Colonic mucosa (tissue), 4 donors: ENCODE results near the gene LYST. TPM values are rescaled to one million over a fixed set of nuclear protein-coding genes. Genes with fewer than 3 reads are reported as not detected.

Experiments
- DNase-seq: peaks from one replicate; pipeline ENCODE4 v3.0.0-alpha.2; 2020
- H3K27ac ChIP-seq: fragments of 200-600 bp; one replicate; pipeline ENCODE4 v1.8.0; 2021
- H3K27me3 ChIP-seq: fragments of 200-600 bp; one replicate; pipeline ENCODE4 v1.8.0; 2021
- H3K36me3 ChIP-seq: fragments of 200-600 bp; one replicate; pipeline ENCODE4 v1.8.0; 2021
- H3K4me1 ChIP-seq: fragments of 200-600 bp; one replicate; pipeline ENCODE4 v1.8.0; 2021; ENCODE audit warnings: mild to moderate bottlenecking
- H3K4me3 ChIP-seq: fragments of 200-600 bp; one replicate; pipeline ENCODE4 v1.8.0; 2021
- H3K9ac ChIP-seq, 2 donors: one replicate each; pipeline ENCODE4 v1.7.0; 2013; ENCODE audit warnings: control low read depth in 2 of 2, low read depth in 2 of 2, low read length in 2 of 2
- H3K9me3 ChIP-seq: fragments of 200-600 bp; one replicate; pipeline ENCODE4 v1.8.0; 2021
- intact Hi-C: fragments of 100-400 bp; cut with DNase I; formaldehyde crosslinking; loops from one replicate; pipeline ENCODE4 v1.14.1; 2022
- total RNA-seq, 2 donors: library from RNA; stranded (reverse); fragmentation: NEBNext Ultra II Directional in 1 of 2; extraction: Animal tissue kit (Norgen Biotek cat#: 25700) in 1 of 2; gene quantifications; one replicate each; pipeline ENCODE4 v1.2.1, GENCODE V29; 2021
- TF ChIP-seq, protein P1 (sequence below): fragments of 200-600 bp; IDR thresholded peaks from one replicate; pipeline ENCODE4 v1.8.0; 2022; ENCODE audit warnings: antibody characterized with exemption, mild to moderate bottlenecking
- donor health status: healthy.
- donor health status: DM: no; HTN: no; CAD: no.
- donor health status: DM: no; HTN: no; CAD: no.

LYST gene
- total RNA-seq, 2 donors from 2014 or later, result 13.7 to 20.0 TPM

DNA sequence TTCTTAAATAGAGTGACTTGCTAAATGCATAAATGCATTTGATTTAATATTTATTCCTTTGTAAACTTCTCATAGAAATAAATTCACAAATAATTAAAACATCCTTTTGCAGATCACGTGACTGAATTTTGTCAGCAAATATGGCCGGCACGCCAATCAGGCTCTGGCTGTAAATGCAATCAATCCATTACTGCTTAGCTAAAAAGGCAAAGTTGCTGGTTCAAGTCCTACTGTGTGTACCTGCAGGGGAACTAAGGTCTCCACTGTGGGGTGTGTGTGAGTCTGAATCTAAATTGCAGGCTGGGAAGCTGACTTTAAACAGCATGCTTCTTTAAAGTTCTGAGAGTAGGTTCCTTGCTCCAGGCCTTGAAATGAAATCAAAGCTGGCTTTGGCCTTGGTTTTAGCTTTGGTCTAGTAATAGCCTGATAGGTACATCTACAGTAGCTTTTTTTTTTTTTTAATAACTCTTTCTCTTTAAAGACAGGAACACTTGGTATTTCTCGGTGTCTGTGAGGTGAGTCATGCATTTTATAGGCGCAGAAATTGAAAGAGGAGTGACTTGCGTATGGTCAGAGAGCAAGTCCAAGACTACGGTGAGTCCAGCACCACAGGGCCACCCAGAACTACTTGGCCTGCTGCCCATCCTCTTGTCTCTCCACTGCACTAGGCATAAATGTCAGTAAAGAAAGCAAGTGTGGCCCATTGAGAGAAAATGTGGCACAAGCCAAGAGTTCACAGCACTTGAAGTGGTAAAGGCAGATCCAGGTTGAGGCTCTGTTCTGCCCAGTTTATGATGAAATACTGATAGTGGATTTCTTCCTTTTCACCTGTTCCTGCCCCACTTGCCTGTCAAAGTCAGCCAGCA is 36.2 kb upstream of the LYST start:
- no peaks in the 10 kb centered on the region for H3K27me3 ChIP-seq
- intact Hi-C loops, result no loop called here
- no peaks in the 10 kb centered on the region for H3K4me1 ChIP-seq
- peak overlapping the region in 1 of 2 donors; percentile 29 for H3K9ac ChIP-seq
- H3K36me3 ChIP-seq, result no peaks in the 10 kb centered on the region
- H3K9me3 ChIP-seq, result no peaks in the 10 kb centered on the region
- H3K4me3 ChIP-seq, result no peak overlapping the region
- peak; percentile 87 for DNase-seq
- peak overlapping the region; percentile 75 for H3K27ac ChIP-seq
- TF ChIP-seq, protein P1, sequence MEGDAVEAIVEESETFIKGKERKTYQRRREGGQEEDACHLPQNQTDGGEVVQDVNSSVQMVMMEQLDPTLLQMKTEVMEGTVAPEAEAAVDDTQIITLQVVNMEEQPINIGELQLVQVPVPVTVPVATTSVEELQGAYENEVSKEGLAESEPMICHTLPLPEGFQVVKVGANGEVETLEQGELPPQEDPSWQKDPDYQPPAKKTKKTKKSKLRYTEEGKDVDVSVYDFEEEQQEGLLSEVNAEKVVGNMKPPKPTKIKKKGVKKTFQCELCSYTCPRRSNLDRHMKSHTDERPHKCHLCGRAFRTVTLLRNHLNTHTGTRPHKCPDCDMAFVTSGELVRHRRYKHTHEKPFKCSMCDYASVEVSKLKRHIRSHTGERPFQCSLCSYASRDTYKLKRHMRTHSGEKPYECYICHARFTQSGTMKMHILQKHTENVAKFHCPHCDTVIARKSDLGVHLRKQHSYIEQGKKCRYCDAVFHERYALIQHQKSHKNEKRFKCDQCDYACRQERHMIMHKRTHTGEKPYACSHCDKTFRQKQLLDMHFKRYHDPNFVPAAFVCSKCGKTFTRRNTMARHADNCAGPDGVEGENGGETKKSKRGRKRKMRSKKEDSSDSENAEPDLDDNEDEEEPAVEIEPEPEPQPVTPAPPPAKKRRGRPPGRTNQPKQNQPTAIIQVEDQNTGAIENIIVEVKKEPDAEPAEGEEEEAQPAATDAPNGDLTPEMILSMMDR, result no peak

DNA sequence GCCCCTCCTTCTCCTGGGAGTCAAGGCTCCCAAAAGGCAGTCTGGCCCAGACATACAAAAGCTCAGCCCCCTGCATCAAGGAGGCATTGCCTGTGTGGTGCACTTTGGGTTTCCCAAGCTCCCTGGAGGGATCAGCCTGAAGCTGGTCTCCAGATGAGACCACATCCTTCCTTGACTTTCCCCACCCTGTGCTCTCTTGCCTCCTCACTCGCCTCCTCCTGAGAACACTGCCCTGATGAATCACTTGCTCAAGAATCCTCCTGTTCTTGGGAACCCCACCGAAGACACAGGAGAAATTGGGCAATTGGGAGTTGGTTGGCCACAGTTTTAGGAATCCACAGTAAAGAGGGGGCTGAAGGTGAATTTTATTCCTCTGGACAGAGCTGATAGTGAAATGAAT is 34.8 kb upstream of the LYST start:
- DNase-seq, result no peak
- no peak overlapping the region for H3K27ac ChIP-seq
- no peaks in the 10 kb centered on the region for H3K4me1 ChIP-seq
- H3K9me3 ChIP-seq, result no peaks in the 10 kb centered on the region
- intact Hi-C loops, result no loop called here
- TF ChIP-seq, protein P1, result no peak
- no peak overlapping the region for H3K4me3 ChIP-seq
- no peaks in the 10 kb centered on the region for H3K27me3 ChIP-seq
- H3K36me3 ChIP-seq, result no peaks in the 10 kb centered on the region
- no peak overlapping the region for H3K9ac ChIP-seq

DNA sequence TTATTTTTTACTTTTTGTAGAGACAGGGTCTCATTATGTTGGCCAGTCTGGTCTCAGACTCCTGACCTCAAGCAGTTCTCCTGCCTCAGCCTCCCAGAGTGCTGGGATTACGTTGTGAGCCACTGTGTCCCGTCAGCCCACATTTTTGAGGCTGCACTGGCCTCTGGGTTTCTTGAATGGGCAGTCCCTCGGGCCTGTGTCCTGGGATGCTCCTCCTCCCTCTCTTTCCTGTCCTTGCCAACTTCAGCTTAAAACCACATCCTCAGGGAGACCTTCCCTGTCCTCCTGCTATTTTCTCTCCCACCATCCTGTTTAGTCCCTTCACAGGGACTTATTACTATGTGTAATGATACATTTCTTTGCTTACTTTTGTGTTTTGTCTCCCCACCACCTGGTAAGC is 31.4 kb upstream of the LYST start:
- intact Hi-C loops, result no loop called here
- Histone ChIP-seq H3K4me3 (no peak overlapping the region), H3K9me3 (no peaks in the 10 kb centered on the region), H3K27ac (no peak overlapping the region), H3K27me3 (no peaks in the 10 kb centered on the region), H3K4me1 (no peaks in the 10 kb centered on the region), H3K36me3 (no peaks in the 10 kb centered on the region), H3K9ac (no peak overlapping the region)
- TF ChIP-seq, protein P1, result no peak
- no peak for DNase-seq

DNA sequence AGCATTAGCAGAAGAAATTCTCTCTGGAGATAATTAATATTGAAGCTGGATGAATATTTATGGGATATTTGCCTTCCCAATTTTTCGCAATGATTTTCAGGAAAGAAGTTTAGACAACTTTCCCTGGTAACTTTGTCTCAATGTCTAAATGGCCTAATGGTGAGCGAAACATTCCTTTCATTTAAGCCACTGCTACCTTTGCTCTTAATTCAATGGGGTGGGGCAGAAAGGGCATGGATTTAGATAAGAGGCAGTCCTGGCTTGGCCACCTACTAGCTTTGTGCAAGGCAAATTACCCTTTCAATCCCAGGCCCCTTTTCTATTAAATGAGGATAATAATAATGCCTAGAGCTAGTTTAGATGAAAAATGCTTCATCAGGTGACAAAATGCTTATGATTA is 27.1 kb upstream of the LYST start:
- DNase-seq, result peak; percentile 43
- no peak overlapping the region for H3K4me3 ChIP-seq
- no peak overlapping the region for H3K27ac ChIP-seq
- H3K36me3 ChIP-seq, result no peaks in the 10 kb centered on the region
- H3K9ac ChIP-seq, result no peak overlapping the region
- H3K9me3 ChIP-seq, result no peaks in the 10 kb centered on the region
- H3K4me1 ChIP-seq, result no peaks in the 10 kb centered on the region
- TF ChIP-seq, protein P1, result no peak
- intact Hi-C loops, result no loop called here
- H3K27me3 ChIP-seq, result no peaks in the 10 kb centered on the region

DNA sequence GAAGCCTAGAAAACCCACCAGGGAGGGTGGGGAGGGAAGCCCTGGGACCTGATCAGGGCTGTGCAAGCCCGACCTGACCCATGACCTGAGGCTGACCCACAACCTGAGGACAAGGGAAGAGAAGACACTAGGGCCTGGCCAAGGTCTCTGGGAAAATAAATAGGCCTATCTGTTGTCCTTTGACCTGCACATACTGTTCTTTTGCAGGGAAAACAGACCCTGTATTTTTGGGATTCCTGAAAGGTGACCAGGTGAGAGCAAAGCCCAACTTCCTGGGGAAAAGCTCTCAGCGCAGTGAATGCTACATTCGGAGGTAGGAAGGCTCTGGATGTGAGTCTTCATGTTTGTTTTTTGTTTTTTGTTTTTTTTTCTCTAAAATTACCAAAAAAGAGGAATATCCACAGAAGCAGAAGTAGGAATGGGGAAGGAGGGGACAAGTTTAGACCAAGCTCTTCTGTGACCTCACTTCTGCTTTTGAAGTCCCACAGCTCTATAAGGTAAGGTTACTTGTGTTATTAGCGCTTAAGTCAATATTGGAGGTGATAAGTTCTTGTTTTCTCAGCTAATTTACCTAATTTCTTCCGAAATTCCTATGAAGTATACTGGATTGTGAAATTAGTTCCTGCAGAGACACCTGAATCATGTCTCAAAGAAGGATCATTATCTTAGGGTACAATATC is 26.2 kb upstream of the LYST start:
- Histone ChIP-seq H3K36me3 (no peaks in the 10 kb centered on the region), H3K9me3 (no peaks in the 10 kb centered on the region), H3K27ac (no peak overlapping the region), H3K4me3 (no peak overlapping the region), H3K27me3 (no peaks in the 10 kb centered on the region), H3K9ac (no peak overlapping the region), H3K4me1 (no peaks in the 10 kb centered on the region)
- TF ChIP-seq, protein P1, result no peak
- intact Hi-C loops, result no loop called here
- DNase-seq, result no peak
